Epithelial cell of esophagus (primary cell): ENCODE results near the gene DIAPH1.

Experiments used
- DNase-seq: peaks from one replicate; pipeline ENCODE4 v3.0.0; 2010; ENCODE audit warnings: low read depth
- H3K4me3 ChIP-seq: 2 replicates; pipeline ENCODE4 v1.5.1; 2011; ENCODE audit warnings: mild to moderate bottlenecking, low read length, control low read depth
- TF ChIP-seq, protein P1 (sequence below): IDR thresholded peaks from 2 replicates; pipeline ENCODE4 v1.5.1; 2011; ENCODE audit warnings: low read depth, mild to moderate bottlenecking, low read length, control low read depth, inconsistent platforms; ENCODE audit not compliant: insufficient read depth; ENCODE audit errors: missing control alignments

DIAPH1 gene

DNA sequence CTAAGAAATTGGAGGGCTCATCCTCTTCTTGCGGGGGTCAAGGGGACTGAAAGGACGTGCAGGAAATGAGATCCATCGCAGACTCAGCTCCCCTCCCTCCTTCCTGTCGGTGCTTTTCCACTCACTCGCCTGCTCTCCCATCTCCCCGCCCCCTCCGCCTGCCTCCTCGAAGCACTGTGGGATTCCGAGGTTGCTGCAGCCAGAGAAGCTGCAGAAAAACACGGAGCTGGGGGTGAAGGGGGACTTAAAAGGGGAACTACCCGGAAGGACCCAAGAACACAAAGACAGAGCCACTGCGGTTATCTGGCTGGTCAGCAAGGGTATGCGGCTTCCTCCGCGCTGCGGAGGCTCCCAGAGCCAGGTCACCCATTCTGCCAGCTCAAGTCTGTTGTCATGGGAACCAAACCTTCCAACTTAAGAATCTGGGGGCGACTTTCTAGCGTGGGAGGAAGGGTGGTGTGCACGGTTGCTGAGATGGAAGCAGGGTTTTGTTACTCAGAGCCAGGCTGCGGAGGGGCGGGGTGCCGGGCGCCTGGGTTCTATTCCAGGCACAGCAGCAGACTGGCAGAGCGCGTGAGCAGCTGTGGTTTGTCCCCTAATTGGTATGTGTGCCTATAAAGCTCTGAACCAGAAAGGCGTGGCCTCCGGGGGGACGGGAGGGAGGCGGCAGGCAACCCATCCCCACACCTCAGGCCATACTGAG is 105.0 kb downstream of the DIAPH1 start:
- peak overlapping the region; percentile 40 for H3K4me3 ChIP-seq
- TF ChIP-seq, protein P1, sequence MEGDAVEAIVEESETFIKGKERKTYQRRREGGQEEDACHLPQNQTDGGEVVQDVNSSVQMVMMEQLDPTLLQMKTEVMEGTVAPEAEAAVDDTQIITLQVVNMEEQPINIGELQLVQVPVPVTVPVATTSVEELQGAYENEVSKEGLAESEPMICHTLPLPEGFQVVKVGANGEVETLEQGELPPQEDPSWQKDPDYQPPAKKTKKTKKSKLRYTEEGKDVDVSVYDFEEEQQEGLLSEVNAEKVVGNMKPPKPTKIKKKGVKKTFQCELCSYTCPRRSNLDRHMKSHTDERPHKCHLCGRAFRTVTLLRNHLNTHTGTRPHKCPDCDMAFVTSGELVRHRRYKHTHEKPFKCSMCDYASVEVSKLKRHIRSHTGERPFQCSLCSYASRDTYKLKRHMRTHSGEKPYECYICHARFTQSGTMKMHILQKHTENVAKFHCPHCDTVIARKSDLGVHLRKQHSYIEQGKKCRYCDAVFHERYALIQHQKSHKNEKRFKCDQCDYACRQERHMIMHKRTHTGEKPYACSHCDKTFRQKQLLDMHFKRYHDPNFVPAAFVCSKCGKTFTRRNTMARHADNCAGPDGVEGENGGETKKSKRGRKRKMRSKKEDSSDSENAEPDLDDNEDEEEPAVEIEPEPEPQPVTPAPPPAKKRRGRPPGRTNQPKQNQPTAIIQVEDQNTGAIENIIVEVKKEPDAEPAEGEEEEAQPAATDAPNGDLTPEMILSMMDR: no peak
- DNase-seq: peak; percentile 75

DNA sequence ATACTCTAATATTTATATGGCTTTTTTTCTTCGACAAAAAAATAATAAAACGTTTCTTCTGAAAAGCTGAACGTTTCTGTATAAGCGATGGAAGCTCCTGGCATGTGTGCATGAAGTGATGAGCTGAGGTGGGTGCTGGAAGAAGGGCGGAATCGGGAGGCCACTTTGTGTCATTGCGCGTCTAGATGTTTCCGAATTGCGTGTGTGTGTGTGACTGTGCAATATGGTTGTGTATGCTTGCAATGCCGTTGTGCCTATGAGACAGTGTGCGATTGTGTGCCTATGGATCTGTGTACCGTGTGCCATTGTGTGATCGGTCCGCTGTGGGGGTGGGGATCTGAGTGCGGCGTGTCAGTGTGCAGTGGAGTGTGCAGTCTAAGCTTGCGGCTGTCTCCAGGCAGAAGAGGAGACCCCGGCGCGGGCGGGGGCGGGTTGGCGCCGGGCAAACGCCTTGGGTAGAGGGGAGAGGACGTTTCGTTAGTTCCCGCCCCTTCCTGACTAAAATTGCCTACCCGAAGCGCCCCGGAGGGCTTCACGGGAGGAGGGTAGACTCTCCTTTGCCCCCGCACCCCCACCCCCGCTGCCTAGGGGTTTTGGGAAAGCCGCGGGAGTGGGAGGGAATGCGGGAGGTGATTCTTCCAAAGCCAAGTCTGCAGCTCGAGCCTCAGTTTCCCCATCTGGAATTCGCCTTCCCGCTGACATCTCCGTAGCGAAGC is 105.7 kb downstream of the DIAPH1 start:
- peak; percentile 44 for DNase-seq
- TF ChIP-seq, protein P1: no peak
- H3K4me3 ChIP-seq: peak overlapping the region; percentile 40

DNA sequence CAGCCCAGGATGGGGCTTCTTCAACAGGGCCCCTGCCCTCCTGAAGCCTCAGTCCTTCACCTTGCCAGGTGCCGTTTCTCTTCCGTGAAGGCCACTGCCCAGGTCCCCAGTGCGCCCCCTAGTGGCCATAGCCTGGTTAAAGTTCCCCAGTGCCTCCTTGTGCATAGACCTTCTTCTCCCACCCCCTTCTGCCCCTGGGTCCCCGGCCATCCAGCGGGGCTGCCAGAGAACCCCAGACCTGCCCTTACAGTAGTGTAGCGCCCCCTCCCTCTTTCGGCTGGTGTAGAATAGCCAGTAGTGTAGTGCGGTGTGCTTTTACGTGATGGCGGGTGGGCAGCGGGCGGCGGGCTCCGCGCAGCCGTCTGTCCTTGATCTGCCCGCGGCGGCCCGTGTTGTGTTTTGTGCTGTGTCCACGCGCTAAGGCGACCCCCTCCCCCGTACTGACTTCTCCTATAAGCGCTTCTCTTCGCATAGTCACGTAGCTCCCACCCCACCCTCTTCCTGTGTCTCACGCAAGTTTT is 106.3 kb downstream of the DIAPH1 start:
- H3K4me3 ChIP-seq: peak overlapping the region; percentile 40
- peak; percentile 83 for DNase-seq
- TF ChIP-seq, protein P1: peak; percentile 81

DNA sequence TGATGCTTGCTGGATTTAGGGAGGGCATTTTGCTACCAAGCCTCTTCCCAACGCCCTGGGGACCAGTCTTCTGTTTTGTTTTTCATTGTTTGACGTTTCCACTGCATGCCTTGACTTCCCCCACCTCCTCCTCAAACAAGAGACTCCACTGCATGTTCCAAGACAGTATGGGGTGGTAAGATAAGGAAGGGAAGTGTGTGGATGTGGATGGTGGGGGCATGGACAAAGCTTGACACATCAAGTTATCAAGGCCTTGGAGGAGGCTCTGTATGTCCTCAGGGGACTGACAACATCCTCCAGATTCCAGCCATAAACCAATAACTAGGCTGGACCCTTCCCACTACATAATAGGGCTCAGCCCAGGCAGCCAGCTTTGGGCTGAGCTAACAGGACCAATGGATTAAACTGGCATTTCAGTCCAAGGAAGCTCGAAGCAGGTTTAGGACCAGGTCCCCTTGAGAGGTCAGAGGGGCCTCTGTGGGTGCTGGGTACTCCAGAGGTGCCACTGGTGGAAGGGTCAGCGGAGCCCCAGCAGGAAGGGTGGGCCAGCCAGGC is 107.0 kb downstream of the DIAPH1 start:
- TF ChIP-seq, protein P1: no peak
- no peak overlapping the region for H3K4me3 ChIP-seq
- no peak for DNase-seq

DNA sequence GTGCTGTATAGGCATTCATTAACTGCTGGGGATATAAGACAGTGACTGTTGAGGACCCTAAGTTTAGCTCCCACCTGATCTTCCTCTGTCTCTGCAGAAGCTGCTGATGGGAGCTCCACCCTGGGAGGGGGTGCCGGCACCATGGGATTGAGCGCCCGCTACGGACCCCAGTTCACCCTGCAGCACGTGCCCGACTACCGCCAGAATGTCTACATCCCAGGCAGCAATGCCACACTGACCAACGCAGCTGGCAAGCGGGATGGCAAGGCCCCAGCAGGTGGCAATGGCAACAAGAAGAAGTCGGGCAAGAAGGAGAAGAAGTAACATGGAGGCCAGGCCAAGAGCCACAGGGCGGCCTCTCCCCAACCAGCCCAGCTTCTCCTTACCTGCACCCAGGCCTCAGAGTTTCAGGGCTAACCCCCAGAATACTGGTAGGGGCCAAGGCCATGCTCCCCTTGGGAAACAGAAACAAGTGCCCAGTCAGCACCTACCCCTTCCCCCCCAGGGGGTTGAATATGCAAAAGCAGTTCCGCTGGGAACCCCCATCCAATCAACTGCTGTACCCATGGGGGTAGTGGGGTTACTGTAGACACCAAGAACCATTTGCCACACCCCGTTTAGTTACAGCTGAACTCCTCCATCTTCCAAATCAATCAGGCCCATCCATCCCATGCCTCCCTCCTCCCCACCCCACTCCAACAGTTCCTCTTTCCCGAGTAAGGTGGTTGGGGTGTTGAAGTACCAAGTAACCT is 107.8 kb downstream of the DIAPH1 start:
- TF ChIP-seq, protein P1: no peak
- DNase-seq: no peak
- no peak overlapping the region for H3K4me3 ChIP-seq

DNA sequence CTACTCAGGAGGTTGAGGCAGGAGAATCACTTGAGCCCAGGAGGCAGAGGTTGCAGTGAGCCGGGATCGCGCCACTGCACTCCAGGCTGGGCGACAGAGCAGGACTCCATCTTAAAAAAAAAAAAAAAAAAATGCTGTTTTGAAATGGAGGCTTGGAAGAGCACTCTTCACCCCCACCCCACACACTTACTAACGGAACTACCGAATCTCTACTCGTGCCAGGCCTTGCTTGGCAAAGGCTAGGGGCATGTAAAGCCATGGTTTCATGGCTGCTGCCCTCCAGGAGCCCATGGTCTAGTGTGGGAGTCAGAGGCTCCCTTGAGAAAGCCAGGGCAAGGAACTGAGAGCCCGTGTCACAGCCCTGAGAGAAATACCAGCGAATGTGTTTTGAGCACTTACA is 108.6 kb downstream of the DIAPH1 start:
- TF ChIP-seq, protein P1: no peak
- no peak overlapping the region for H3K4me3 ChIP-seq
- DNase-seq: no peak
